Measurements from ENCODE around the gene LRIG1.

DNA sequence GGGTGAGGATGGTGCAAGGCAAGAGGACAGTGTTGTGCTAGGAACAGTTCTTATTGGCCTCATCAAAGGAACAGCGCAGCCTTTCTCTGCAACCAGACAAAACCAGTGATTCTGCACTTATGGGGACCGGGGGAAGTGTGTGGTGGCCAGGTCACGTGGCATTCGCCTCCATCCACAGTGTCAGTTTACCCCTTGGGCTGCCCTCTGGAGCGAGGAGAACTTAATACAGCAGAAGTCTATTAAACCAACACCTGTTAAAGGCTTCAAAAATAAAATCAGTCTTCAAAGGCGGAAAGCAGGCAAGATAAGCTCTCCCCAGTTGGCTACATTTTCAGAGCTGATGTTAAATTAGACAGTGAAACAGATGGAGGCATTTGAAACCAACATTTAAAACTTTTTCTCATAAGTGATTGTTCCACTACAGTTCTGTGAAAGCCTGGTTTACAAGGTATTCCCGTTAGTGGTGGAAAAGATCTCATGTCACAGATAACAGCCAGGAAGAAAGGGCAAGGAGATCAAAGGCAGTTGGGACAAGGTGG lies 75.2 kb downstream of the LRIG1 start:
- TF ChIP-seq NFIC (IDR thresholded peaks at IDR 0.05) (no peak), TAF1 (IDR thresholded peaks at IDR 0.05; ENCODE audit: low read depth) (no peak), EGR1 (IDR thresholded peaks at IDR 0.05) (no peak), REST (IDR thresholded peaks at IDR 0.05; ENCODE audit: low read depth) (no peak), RAD21 (IDR thresholded peaks at IDR 0.05; ENCODE audit: low read depth) (no peak), EP300 (IDR thresholded peaks at IDR 0.05; ENCODE audit: borderline replicate concordance) (no peak), FOXM1 (IDR thresholded peaks at IDR 0.05; ENCODE audit: borderline replicate concordance, low read depth) (no peak), TEAD4 (IDR thresholded peaks at IDR 0.05) (no peak), CREB1 (IDR thresholded peaks at IDR 0.05; ENCODE audit: low read depth) (no peak), YY1 (IDR thresholded peaks at IDR 0.05; ENCODE audit: low read depth) (no peak), MAX (IDR thresholded peaks at IDR 0.05) (no peak), CEBPB (IDR thresholded peaks at IDR 0.05) (no peak), TCF12 (IDR thresholded peaks at IDR 0.05; ENCODE audit: low read depth) (no peak)
- TF ChIP-seq, protein P1, sequence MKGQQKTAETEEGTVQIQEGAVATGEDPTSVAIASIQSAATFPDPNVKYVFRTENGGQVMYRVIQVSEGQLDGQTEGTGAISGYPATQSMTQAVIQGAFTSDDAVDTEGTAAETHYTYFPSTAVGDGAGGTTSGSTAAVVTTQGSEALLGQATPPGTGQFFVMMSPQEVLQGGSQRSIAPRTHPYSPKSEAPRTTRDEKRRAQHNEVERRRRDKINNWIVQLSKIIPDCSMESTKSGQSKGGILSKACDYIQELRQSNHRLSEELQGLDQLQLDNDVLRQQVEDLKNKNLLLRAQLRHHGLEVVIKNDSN (IDR thresholded peaks at IDR 0.05): no peak

Measured in Ishikawa (cell line).